IPS DF 4.7 (cell line): ENCODE data around the gene CIDEB.
"Not testable (repeated sequence)": the region's sequence is repeated elsewhere in the genome, so short reads cannot be mapped to it uniquely, and the experiment has no call there.

Source experiments
- DNase-seq: peaks from one replicate; pipeline ENCODE4 v3.0.0-alpha.2; 2013; ENCODE audit warnings: low spot score; ENCODE audit errors: extremely low read depth

CIDEB gene

GRCh38 chr14:24332268-24332993 is 24.7 kb upstream of the CIDEB start:
- no peak for DNase-seq

GRCh38 chr14:24331731-24332267 is 24.0 kb upstream of the CIDEB start:
- no peak for DNase-seq

- no peak for DNase-seq
These were observed 23.3 kb upstream of the CIDEB start for GRCh38 chr14:24330973-24331674.

- DNase-seq = no peak
These were observed 22.0 kb upstream of the CIDEB start for GRCh38 chr14:24329736-24330135.

GRCh38 chr14:24329073-24329663 is 21.4 kb upstream of the CIDEB start:
- no peak for DNase-seq

- DNase-seq = not testable (repeated sequence)
These were observed 20.1 kb upstream of the CIDEB start for GRCh38 chr14:24327914-24328313.

- no peak for DNase-seq
These were observed 19.5 kb upstream of the CIDEB start for GRCh38 chr14:24327303-24327702.

GRCh38 chr14:24325963-24326362 is 18.2 kb upstream of the CIDEB start:
- DNase-seq = no peak

GRCh38 chr14:24325041-24325530 is 17.3 kb upstream of the CIDEB start:
- no peak for DNase-seq

- DNase-seq = no peak
These were observed 16.2 kb upstream of the CIDEB start for GRCh38 chr14:24324024-24324423.

- no peak for DNase-seq
These were observed 15.6 kb upstream of the CIDEB start for GRCh38 chr14:24323341-24323740.

GRCh38 chr14:24322672-24323071 is 14.9 kb upstream of the CIDEB start:
- no peak for DNase-seq

- DNase-seq = no peak
These were observed 13.6 kb upstream of the CIDEB start for GRCh38 chr14:24321212-24321975.

GRCh38 chr14:24317141-24317928 is 9.6 kb upstream of the CIDEB start:
- DNase-seq = no peak

GRCh38 chr14:24316597-24316950 is 8.8 kb upstream of the CIDEB start:
- no peak for DNase-seq

GRCh38 chr14:24315807-24316596 is 8.2 kb upstream of the CIDEB start:
- no peak for DNase-seq

GRCh38 chr14:24315243-24315806 is 7.5 kb upstream of the CIDEB start:
- no peak for DNase-seq

GRCh38 chr14:24314377-24315193 is 6.8 kb upstream of the CIDEB start:
- DNase-seq = no peak

- DNase-seq = no peak
These were observed 6.1 kb upstream of the CIDEB start for GRCh38 chr14:24313913-24314312.
